Tibial nerve (tissue), 4 donors: ENCODE results near the gene HAGH.

Experiments used
- CTCF ChIP-seq, 5 experiments: fragments of 200-600 bp in 3 of 5; fragments of 450-650 bp in 2 of 5; sonication (generic) in 3 of 5; IDR thresholded peaks; one replicate each; pipeline ENCODE4 v1.5.1; 2016 to 2019; ENCODE audit warnings: antibody characterized with exemption in 5 of 5, mild to moderate bottlenecking in 3 of 5, moderate library complexity in 2 of 5
- EP300 ChIP-seq, 2 donors: sonication (generic); formaldehyde crosslinking; IDR thresholded peaks; one replicate each; pipeline ENCODE4 v1.6.1; 2017; ENCODE audit warnings: antibody characterized with exemption in 2 of 2, mild to moderate bottlenecking in 1 of 2
- POLR2A ChIP-seq, 2 donors: fragments of 450-650 bp; IDR thresholded peaks; one replicate each; pipeline ENCODE4 v1.6.1; 2017; ENCODE audit warnings: antibody characterized with exemption in 2 of 2, mild to moderate bottlenecking in 2 of 2, moderate library complexity in 2 of 2

- no peak for TF ChIP-seq CTCF (IDR thresholded peaks at IDR 0.05)
- no peak for TF ChIP-seq POLR2A (IDR thresholded peaks at IDR 0.05)
- TF ChIP-seq EP300 (IDR thresholded peaks at IDR 0.05), result no peak
Measured at GRCh38 chr16:1816396-1817275, 10.0 kb downstream of the HAGH start.
